Suprapubic skin (tissue), 4 donors: ENCODE data around the gene GSTO2. TPM values are rescaled to one million over a fixed set of nuclear protein-coding genes. Genes with fewer than 3 reads are reported as not detected.

Experiments used
- DNase-seq, 2 donors: peaks; one replicate each; pipeline ENCODE4 v3.0.0-alpha.2; 2019; ENCODE audit warnings: low spot score in 2 of 2
- H3K27ac ChIP-seq: fragments of 200-600 bp; sonication (generic); one replicate; pipeline ENCODE4 v1.5.1; 2019
- H3K27me3 ChIP-seq: fragments of 200-600 bp; sonication (generic); one replicate; pipeline ENCODE4 v1.5.1; 2019
- H3K36me3 ChIP-seq: fragments of 200-600 bp; sonication (generic); one replicate; pipeline ENCODE4 v1.5.1; 2019
- H3K4me1 ChIP-seq: fragments of 200-600 bp; sonication (generic); one replicate; pipeline ENCODE4 v1.5.1; 2019
- H3K4me3 ChIP-seq: fragments of 200-600 bp; sonication (generic); one replicate; pipeline ENCODE4 v1.5.1; 2019; ENCODE audit warnings: mild to moderate bottlenecking
- H3K9me3 ChIP-seq: fragments of 200-600 bp; sonication (generic); one replicate; pipeline ENCODE4 v1.5.1; 2019
- EP300 ChIP-seq: sonication (generic); formaldehyde crosslinking; IDR thresholded peaks from one replicate; pipeline ENCODE4 v1.6.1; 2017; ENCODE audit warnings: antibody characterized with exemption
- POLR2A ChIP-seq, 2 donors: fragments of 450-650 bp; IDR thresholded peaks; one replicate each; pipeline ENCODE4 v1.6.1; 2017; ENCODE audit warnings: antibody characterized with exemption in 2 of 2, mild to moderate bottlenecking in 2 of 2, moderate library complexity in 2 of 2
- POLR2AphosphoS5 ChIP-seq, 3 donors: sonication (generic); formaldehyde crosslinking; IDR thresholded peaks; one replicate each; pipeline ENCODE4 v1.6.1; 2017; ENCODE audit warnings: antibody characterized with exemption in 3 of 3
- WGBS: methylation state at CpG from one replicate; pipeline ENCODE4 v1.1.5; 2018; 5-methylcytosine and 5-hydroxymethylcytosine counted together
- total RNA-seq, 4 donors: library from RNA; depleted of rRNA; stranded (reverse); fragments of >200 nt; gene quantifications; one replicate each; pipeline ENCODE4 v1.1.0, GENCODE V29; 2016
- TF ChIP-seq, protein P1 (sequence below), 2 donors: fragments of 200-600 bp in 1 of 2; fragments of 450-650 bp in 1 of 2; sonication (generic) in 1 of 2; IDR thresholded peaks; one replicate each; pipeline ENCODE4 v1.5.1; 2016 to 2019; ENCODE audit warnings: antibody characterized with exemption in 2 of 2, mild to moderate bottlenecking in 1 of 2, moderate library complexity in 1 of 2

GSTO2 gene
- total RNA-seq, 4 donors from 2014 or later: 19.0 to 35.5 (median 25.4) TPM

- no peak for DNase-seq
- Histone ChIP-seq H3K36me3 (no peaks in the 10 kb centered on the region), H3K4me3 (no peak overlapping the region), H3K9me3 (no peaks in the 10 kb centered on the region), H3K27ac (peak overlapping the region; percentile 80), H3K27me3 (no peaks in the 10 kb centered on the region), H3K4me1 (peaks cover 38% of the 10 kb centered on the region)
- TF ChIP-seq POLR2A (IDR thresholded peaks at IDR 0.05): no peak
- TF ChIP-seq, protein P1, sequence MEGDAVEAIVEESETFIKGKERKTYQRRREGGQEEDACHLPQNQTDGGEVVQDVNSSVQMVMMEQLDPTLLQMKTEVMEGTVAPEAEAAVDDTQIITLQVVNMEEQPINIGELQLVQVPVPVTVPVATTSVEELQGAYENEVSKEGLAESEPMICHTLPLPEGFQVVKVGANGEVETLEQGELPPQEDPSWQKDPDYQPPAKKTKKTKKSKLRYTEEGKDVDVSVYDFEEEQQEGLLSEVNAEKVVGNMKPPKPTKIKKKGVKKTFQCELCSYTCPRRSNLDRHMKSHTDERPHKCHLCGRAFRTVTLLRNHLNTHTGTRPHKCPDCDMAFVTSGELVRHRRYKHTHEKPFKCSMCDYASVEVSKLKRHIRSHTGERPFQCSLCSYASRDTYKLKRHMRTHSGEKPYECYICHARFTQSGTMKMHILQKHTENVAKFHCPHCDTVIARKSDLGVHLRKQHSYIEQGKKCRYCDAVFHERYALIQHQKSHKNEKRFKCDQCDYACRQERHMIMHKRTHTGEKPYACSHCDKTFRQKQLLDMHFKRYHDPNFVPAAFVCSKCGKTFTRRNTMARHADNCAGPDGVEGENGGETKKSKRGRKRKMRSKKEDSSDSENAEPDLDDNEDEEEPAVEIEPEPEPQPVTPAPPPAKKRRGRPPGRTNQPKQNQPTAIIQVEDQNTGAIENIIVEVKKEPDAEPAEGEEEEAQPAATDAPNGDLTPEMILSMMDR (IDR thresholded peaks at IDR 0.05): no peak
- WGBS: 41% methylated on average over 2 of the region's 2 CpGs
These were observed 82.2 kb downstream of the GSTO2 start for GRCh38 chr10:104351061-104351702.

DNA sequence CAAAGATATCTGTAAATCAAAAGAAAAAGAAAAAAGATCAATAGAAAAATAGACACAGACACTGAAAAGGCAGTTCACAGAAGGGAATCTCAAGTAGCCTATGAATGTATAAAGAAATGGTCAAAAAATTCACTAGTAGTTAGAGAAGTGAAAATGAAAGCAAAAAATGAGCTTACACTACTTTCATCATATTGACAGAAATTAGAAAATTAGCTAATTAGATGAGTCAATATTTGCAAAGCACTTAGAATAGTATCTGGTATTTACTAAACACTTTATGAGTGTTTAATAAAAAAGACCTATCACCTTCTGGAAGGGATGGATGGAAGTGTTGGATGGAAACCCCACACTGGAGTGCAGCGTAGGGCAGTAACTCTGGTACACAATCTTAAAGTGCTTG is 82.9 kb downstream of the GSTO2 start:
- Histone ChIP-seq H3K27me3 (no peaks in the 10 kb centered on the region), H3K36me3 (no peaks in the 10 kb centered on the region), H3K4me1 (peaks cover 38% of the 10 kb centered on the region), H3K9me3 (no peaks in the 10 kb centered on the region), H3K4me3 (no peak overlapping the region), H3K27ac (peak overlapping the region; percentile 80)
- DNase-seq: no peak
- WGBS: 68% methylated on average over 1 of the region's 1 CpG
- no peak for TF ChIP-seq POLR2A (IDR thresholded peaks at IDR 0.05)
- TF ChIP-seq POLR2AphosphoS5 (IDR thresholded peaks at IDR 0.05): no peak
- TF ChIP-seq EP300: no peak
- TF ChIP-seq, protein P1 (IDR thresholded peaks at IDR 0.05): no peak

DNA sequence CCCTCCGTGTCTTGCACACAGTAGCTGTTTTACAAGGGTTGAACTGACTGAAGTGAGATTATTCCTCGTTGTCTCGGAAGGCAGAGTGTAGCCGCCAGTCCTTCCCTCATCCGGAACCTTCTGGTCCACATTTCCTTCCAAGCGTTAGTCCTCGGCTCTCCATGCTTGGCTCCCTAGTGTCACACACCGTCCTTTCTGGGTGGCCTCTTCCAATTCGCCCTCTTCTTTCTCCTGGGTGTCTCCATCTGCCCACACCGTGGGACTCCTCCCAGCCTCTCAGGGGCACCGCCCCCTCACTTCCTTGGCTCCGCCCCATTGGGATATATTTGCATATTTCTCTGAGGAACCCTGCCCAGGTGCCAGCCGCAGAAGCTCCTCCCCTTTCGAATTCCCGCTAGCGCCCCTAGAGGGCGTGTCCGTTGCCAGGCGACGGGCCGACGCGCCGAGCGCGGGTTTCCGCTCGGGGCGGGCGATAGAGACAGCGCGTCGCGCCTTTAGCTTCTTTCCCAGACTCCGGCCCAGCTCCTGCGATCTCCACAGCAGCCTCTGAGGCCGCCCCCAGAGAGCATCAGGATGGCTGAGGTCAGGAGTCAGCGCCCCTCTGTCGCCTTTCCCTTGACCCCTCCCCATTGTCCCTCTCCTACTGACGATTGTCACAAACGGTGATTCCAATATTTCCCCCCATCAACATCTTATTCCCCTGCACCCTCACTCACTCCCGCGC is 84.5 kb downstream of the GSTO2 start, which contains the start of gene CFAP58:
Gene CFAP58, plus strand, starts transcription at position 509 of the 724 bp plus-strand sequence. Its CDS starts 65 bp downstream, at position 574.
- DNase-seq: peak; percentile 92 to 96
- H3K36me3 ChIP-seq: no peaks in the 10 kb centered on the region
- H3K27ac ChIP-seq: no peak within 1 kb of the TSS
- WGBS: 2% methylated on average over 43 of the region's 43 CpGs
- no peak for TF ChIP-seq POLR2A (IDR thresholded peaks at IDR 0.05)
- no peak for TF ChIP-seq EP300
- TF ChIP-seq, protein P1 (IDR thresholded peaks at IDR 0.05): peak; percentile 45 to 63
- no peak for TF ChIP-seq POLR2AphosphoS5 (IDR thresholded peaks at IDR 0.05)
- H3K27me3 ChIP-seq: no peaks in the 10 kb centered on the region
- H3K9me3 ChIP-seq: no peaks in the 10 kb centered on the region
- H3K4me1 ChIP-seq: peaks cover 38% of the 10 kb centered on the region
- peak within 1 kb of the TSS; percentile 41 for H3K4me3 ChIP-seq

Other genes with a start within 250 kb of the GSTO2 start
- gene COL17A1, start 183.3 kb upstream of the GSTO2 start, total RNA-seq: 1,000 to 10,000 TPM in 3 of 4 donors, 100 to 1,000 TPM in 1; 926 to 1,768 (median 1,374) TPM
- gene SFR1, start 147.0 kb upstream of the GSTO2 start, total RNA-seq: 10 to 100 TPM in 1 of 4 donors, 1 to 10 TPM in 3; 4.6 to 10.8 (median 5.6) TPM
- 1 to 10 TPM in 2 of 4 donors, under 1 TPM in 2; 0.76 to 1.5 (median 0.99) TPM for gene CFAP43, start 36.8 kb upstream of the GSTO2 start, total RNA-seq
- gene GSTO1, start 14.3 kb upstream of the GSTO2 start, total RNA-seq: 10 to 100 TPM; 38.2 to 61.4 (median 56.7) TPM
- gene ITPRIP, start 69.3 kb downstream of the GSTO2 start, total RNA-seq: 100 to 1,000 TPM in 3 of 4 donors, 10 to 100 TPM in 1; 98.5 to 217 (median 191) TPM
- gene CFAP58, start 84.6 kb downstream of the GSTO2 start, total RNA-seq: 1 to 10 TPM in 1 of 4 donors, under 1 TPM in 3; 0.13 to 1.0 (median 0.39) TPM